GM20000 (cell line): Measurements from ENCODE around the gene FOXO4.

ENCODE experiments used
- DNase-seq: peaks from one replicate; pipeline ENCODE4 v3.0.0; 2012; ENCODE audit warnings: low spot score
- TF ChIP-seq, protein P1 (sequence below): IDR thresholded peaks from 2 replicates; pipeline ENCODE4 v1.5.1; 2012; ENCODE audit warnings: mild to moderate bottlenecking, control low read depth; ENCODE audit errors: extremely low read depth, missing control alignments

Gene FOXO4

DNA sequence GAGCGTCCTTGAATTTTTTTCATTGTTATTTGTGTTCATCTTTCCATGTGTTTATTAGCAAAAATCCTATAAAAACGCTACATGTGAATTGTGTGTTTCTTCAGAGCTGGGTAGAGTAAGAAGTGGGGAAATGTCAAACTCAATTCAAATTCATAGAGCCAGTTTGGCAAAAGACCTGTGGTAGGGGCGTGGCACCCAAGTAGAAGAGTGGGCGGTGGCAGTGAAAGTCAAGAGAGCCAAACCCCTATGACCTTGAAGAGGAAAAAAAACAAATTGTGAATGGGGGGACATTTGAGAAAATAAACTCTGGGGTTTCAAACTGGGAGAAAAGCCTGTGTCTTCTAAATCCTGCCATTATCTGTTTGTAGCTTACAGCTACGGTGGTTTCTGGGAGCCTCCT lies 4.4 kb upstream of the FOXO4 start:
- no peak for DNase-seq
- TF ChIP-seq, protein P1, sequence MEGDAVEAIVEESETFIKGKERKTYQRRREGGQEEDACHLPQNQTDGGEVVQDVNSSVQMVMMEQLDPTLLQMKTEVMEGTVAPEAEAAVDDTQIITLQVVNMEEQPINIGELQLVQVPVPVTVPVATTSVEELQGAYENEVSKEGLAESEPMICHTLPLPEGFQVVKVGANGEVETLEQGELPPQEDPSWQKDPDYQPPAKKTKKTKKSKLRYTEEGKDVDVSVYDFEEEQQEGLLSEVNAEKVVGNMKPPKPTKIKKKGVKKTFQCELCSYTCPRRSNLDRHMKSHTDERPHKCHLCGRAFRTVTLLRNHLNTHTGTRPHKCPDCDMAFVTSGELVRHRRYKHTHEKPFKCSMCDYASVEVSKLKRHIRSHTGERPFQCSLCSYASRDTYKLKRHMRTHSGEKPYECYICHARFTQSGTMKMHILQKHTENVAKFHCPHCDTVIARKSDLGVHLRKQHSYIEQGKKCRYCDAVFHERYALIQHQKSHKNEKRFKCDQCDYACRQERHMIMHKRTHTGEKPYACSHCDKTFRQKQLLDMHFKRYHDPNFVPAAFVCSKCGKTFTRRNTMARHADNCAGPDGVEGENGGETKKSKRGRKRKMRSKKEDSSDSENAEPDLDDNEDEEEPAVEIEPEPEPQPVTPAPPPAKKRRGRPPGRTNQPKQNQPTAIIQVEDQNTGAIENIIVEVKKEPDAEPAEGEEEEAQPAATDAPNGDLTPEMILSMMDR, result no peak

DNA sequence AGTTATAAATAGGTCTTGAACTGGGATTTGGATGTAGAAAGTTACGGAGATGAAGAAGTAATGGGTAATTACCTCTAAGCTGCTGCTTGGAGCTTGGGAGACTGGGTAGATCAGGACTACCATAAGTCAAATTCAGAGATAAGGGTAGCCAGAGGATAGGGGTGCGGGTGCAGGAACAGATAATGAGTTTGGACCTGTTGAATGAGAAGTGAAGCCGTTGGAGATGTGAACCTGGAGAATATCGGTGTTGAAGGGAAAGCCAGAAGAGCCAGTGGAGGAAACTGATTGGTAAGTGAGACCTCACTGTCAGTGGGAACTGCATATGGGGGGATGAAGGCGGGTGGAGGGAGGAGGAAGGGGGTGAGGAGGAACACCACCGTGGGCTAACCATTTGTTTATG lies 618 bp upstream of the FOXO4 start:
- DNase-seq, result no peak
- TF ChIP-seq, protein P1, result no peak

DNA sequence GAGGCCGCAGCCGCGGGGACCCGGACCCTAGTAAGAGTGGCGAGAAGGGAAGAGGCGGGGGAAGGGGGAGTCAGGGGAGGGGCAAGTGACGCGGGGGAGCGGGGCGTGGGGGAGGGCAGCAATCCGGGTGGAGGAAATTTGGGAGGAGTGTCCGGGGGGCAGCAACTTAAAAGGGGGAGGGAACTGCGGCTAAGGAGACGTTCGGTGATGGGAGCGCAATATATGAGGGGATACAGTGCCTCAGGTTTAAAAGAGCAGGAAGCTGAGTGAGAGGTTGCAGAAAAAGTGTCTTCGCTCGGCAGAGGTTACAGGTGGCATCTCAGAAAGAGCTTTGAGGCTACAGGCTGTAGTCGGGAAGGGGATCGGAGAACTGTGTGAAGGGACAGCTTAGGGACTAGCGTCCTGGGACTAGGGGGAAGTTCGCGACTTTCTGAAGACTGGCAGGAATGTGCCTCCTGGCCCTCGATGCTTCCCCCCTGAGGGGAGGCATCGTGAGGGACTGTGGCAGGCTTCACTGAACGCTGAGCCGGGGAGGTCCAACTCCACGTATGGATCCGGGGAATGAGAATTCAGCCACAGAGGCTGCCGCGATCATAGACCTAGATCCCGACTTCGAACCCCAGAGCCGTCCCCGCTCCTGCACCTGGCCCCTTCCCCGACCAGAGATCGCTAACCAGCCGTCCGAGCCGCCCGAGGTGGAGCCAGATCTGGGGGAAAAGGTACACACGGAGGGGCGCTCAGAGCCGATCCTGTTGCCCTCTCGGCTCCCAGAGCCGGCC lies 519 bp downstream of the FOXO4 start:
- TF ChIP-seq, protein P1, result no peak
- DNase-seq, result peak; percentile 43

- no peak for DNase-seq
- TF ChIP-seq, protein P1, result no peak
Measured at GRCh38 chrX:71096760-71097032, 1.0 kb downstream of the FOXO4 start.

- DNase-seq, result peak; percentile 34
- TF ChIP-seq, protein P1, result peak; percentile 32
Measured at GRCh38 chrX:71098302-71098701, 2.7 kb downstream of the FOXO4 start.

DNA sequence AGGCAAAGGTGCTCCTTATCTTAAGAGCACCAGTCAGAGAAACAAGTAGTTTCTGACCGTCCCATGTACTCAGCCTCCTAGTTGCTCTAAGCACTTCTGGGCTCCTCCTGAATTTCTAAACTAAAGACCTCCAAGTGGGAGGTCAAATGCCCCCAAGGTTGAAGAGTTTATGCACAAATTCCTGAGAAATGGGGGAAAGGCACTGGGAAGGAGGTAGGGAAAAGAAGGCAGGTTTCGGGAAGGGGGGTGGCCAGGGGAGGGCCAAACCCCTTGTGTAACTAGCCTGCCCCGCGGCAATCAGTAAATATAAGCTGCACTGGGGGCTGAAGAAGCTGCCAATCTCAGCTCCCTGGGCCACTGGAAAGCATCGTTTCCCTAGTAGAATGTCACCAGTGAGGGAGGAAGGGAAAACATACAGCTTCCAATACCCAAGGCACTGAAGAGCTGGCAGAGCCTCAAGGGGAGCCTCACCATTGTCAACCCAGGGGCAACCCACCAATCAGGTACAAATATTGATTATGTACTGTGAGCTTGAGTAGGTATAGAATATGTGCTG lies 3.4 kb downstream of the FOXO4 start:
- DNase-seq, result no peak
- TF ChIP-seq, protein P1, result no peak

GRCh38 chrX:71099736-71100135 lies 4.1 kb downstream of the FOXO4 start:
- no peak for DNase-seq
- TF ChIP-seq, protein P1, result no peak
